ENCODE results near the gene ST3GAL5.
A peak's percentile ranks its signal among the peaks of the same experiment; 100 is the strongest.
"Not testable (repeated sequence)": the region's sequence is repeated elsewhere in the genome, so short reads cannot be mapped to it uniquely, and the experiment has no call there.

The ST3GAL5 gene

DNA sequence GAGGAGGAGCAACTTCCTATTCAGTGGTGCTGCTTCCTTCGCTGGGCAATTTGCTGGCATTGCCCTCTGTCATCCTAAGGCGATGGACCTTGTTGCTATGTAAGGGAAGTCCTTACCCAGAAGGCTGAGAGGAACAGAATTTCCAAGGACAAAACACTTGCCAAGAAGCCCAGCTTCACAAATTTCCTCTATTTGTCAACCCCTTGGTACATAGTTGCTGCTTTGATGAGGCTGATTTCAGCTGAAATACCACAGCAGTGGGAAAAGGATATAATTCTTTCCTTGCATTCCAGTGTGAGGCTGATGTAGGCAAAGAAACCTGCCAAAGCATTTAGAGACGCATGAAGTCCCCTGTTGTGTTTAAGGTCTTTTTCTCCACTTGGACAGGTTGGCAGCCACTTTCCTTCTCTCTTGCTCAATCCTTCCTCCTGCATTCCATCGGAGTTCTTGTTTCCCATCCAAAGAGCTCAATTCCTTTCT lies 16.4 kb upstream of the ST3GAL5 start:
- Histone ChIP-seq H3K4me3 (ENCODE audit: extremely low read depth, insufficient read depth, low read length, poor library complexity, severe bottlenecking) (no peak overlapping the region), H3K36me3 (ENCODE audit: control insufficient read depth, insufficient read depth, low read length) (no peaks in the 10 kb centered on the region), H3K9me3 (ENCODE audit: control insufficient read depth, low read length) (no peaks in the 10 kb centered on the region), H3K27ac (ENCODE audit: low read depth, low read length, severe bottlenecking) (no peak overlapping the region), H3K4me1 (ENCODE audit: control insufficient read depth, insufficient read depth, low read length, poor library complexity, severe bottlenecking) (peaks cover 7% of the 10 kb centered on the region)
- WGBS, 2 experiments (ENCODE audit: insufficient coverage in 2 of 2), result 94 to 96% methylated on average over 4 of the region's 4 CpGs

DNA sequence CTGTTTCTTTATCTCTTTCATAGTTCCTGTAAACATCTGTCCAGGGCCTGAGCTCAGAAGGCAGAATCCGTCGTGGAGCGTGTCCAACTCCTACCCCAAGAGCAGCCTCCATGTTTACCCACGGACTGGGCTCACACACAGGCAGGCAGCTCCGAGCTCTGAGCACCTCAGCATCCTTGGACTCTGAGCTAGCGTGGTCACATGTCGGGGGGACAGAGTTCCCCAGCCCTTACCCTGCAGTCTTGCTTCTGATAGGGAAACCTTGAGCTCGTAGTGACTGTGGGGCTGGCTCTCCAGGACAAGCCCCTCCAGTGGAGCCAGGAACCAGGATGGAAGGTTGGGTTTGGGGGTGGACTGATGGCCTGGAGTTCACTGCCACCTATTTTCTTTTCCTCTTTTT lies 15.1 kb upstream of the ST3GAL5 start:
- no peak overlapping the region for H3K27ac ChIP-seq (ENCODE audit: low read depth, low read length, severe bottlenecking)
- H3K36me3 ChIP-seq (ENCODE audit: control insufficient read depth, insufficient read depth, low read length), result no peaks in the 10 kb centered on the region
- peaks cover 7% of the 10 kb centered on the region for H3K4me1 ChIP-seq (ENCODE audit: control insufficient read depth, insufficient read depth, low read length, poor library complexity, severe bottlenecking)
- no peaks in the 10 kb centered on the region for H3K9me3 ChIP-seq (ENCODE audit: control insufficient read depth, low read length)
- WGBS, 2 experiments (ENCODE audit: insufficient coverage in 2 of 2), result 95 to 100% methylated on average over 7 to 8 of the region's 8 CpGs
- H3K4me3 ChIP-seq (ENCODE audit: extremely low read depth, insufficient read depth, low read length, poor library complexity, severe bottlenecking), result no peak overlapping the region

DNA sequence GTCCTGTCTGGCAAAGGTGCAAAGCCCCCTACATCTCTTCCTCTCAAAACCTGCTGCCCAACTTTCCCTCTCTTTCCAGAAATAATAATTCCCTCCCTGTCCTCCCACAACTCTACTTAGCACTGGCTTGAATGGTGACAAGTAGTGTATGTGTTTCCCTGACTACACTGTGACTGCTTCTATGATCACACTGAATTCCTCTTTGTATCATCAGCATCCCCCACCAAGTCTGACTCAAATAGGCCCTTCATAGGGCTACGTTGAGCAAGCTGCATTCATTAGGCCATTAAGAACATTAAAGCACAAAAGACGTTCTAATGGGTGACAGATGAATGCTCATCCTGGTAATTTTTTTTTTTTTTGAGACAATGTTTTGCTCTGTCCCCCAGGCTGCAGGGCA lies 13.7 kb upstream of the ST3GAL5 start:
- Histone ChIP-seq H3K4me3 (ENCODE audit: extremely low read depth, insufficient read depth, low read length, poor library complexity, severe bottlenecking) (no peak overlapping the region), H3K4me1 (ENCODE audit: control insufficient read depth, insufficient read depth, low read length, poor library complexity, severe bottlenecking) (peaks cover 7% of the 10 kb centered on the region), H3K27ac (ENCODE audit: low read depth, low read length, severe bottlenecking) (no peak overlapping the region), H3K9me3 (ENCODE audit: control insufficient read depth, low read length) (no peaks in the 10 kb centered on the region), H3K36me3 (ENCODE audit: control insufficient read depth, insufficient read depth, low read length) (no peaks in the 10 kb centered on the region)
- WGBS, 2 experiments (ENCODE audit: insufficient coverage in 2 of 2), result 56 to 100% methylated on average over 2 of the region's 2 CpGs

DNA sequence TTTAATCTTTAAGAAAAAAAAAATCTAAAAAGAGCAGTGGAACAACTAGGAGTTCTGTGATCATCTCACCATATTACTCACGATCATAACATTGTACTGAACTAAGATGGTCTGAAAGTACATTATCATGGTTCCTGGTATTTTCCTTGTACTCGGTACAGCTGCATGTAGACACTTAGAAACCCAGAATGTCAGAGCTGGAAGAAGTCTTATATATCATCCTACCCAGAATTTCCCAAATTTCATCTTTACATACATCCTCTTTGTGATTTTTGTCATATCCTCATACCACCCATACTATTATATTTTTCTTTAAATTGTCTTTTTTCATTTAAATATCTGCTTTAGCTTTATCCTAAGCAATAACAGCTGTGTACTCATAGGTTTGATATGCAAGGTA lies 12.4 kb upstream of the ST3GAL5 start:
- H3K27ac ChIP-seq (ENCODE audit: low read depth, low read length, severe bottlenecking), result no peak overlapping the region
- peaks cover 7% of the 10 kb centered on the region for H3K4me1 ChIP-seq (ENCODE audit: control insufficient read depth, insufficient read depth, low read length, poor library complexity, severe bottlenecking)
- 100% methylated on average over 2 of the region's 2 CpGs; no CpG with 5 or more reads in 1 of the 2 experiments for WGBS, 2 experiments (ENCODE audit: insufficient coverage in 2 of 2)
- H3K9me3 ChIP-seq (ENCODE audit: control insufficient read depth, low read length), result no peaks in the 10 kb centered on the region
- no peaks in the 10 kb centered on the region for H3K36me3 ChIP-seq (ENCODE audit: control insufficient read depth, insufficient read depth, low read length)
- H3K4me3 ChIP-seq (ENCODE audit: extremely low read depth, insufficient read depth, low read length, poor library complexity, severe bottlenecking), result no peak overlapping the region

DNA sequence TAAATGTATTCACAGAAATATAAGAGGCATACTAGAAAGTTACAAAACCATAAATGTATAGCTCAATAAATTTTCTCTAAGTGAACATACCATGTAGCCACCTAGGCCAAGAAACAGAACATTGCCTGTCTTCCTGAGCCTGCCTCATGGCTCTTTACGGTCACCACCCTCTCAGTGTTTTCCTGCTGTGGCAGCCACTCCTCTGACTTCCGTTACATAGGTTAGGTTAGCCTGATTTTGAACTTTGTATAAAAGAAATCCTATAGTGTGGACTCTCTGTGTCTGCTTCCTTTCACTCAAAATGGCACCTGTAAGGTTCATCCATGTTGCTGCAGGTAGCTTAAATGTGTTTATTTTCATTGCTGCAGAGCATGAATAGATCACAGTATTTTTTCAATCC lies 11.6 kb upstream of the ST3GAL5 start:
- no peaks in the 10 kb centered on the region for H3K36me3 ChIP-seq (ENCODE audit: control insufficient read depth, insufficient read depth, low read length)
- 100% methylated on average over 1 of the region's 2 CpGs for WGBS, 2 experiments (ENCODE audit: insufficient coverage in 2 of 2)
- peaks cover 4% of the 10 kb centered on the region for H3K9me3 ChIP-seq (ENCODE audit: control insufficient read depth, low read length)
- no peak overlapping the region for H3K27ac ChIP-seq (ENCODE audit: low read depth, low read length, severe bottlenecking)
- H3K4me1 ChIP-seq (ENCODE audit: control insufficient read depth, insufficient read depth, low read length, poor library complexity, severe bottlenecking), result peaks cover 5% of the 10 kb centered on the region
- no peak overlapping the region for H3K4me3 ChIP-seq (ENCODE audit: extremely low read depth, insufficient read depth, low read length, poor library complexity, severe bottlenecking)

DNA sequence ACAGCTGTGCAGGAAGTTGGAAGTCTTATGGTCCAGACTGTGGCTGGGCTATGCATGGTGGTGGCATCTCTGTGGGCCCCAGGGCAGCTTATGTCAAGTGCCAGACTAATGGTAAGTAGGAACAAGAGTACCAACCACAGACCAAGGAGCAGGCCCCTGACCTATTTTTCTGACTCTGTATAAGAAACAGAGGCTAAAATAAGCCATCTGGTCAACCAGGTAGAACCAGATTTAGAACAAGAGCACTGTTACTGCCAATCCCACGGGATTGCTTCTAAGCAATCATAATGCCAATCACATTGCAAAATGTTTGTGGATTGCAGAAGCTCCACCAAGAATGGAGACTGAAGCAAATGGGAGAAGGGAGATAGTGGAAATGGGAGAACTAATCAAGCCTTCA lies 11.1 kb upstream of the ST3GAL5 start:
- Histone ChIP-seq H3K4me3 (ENCODE audit: extremely low read depth, insufficient read depth, low read length, poor library complexity, severe bottlenecking) (no peak overlapping the region), H3K4me1 (ENCODE audit: control insufficient read depth, insufficient read depth, low read length, poor library complexity, severe bottlenecking) (no peaks in the 10 kb centered on the region), H3K9me3 (ENCODE audit: control insufficient read depth, low read length) (peaks cover 9% of the 10 kb centered on the region), H3K36me3 (ENCODE audit: control insufficient read depth, insufficient read depth, low read length) (no peaks in the 10 kb centered on the region), H3K27ac (ENCODE audit: low read depth, low read length, severe bottlenecking) (no peak overlapping the region)
- WGBS, 2 experiments (ENCODE audit: insufficient coverage in 2 of 2), result no CpG with 5 or more reads among the region's 1 CpG

DNA sequence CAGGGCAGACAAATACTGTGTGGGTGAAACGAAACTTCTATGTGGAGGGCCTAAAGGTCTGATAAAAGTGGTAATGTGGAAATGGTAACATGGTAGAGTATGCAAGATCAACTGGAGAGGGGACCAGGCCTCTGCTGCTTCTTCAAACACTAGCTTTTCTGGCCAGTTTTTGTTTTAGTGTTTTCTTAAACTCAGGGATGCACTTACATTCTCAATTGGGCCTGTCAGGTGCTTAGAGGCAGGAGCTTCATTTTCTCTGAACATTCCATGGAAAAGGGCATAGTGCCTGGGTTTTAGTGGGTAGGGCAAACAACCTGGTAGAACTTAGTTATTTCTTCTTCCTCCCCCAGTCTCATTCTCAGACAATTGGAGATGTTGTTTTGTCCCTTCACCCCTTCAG lies 10.5 kb upstream of the ST3GAL5 start:
- peaks cover 3% of the 10 kb centered on the region for H3K4me1 ChIP-seq (ENCODE audit: control insufficient read depth, insufficient read depth, low read length, poor library complexity, severe bottlenecking)
- 83% methylated on average over 1 of the region's 1 CpG; no CpG with 5 or more reads in 1 of the 2 experiments for WGBS, 2 experiments (ENCODE audit: insufficient coverage in 2 of 2)
- no peaks in the 10 kb centered on the region for H3K36me3 ChIP-seq (ENCODE audit: control insufficient read depth, insufficient read depth, low read length)
- H3K27ac ChIP-seq (ENCODE audit: low read depth, low read length, severe bottlenecking), result no peak overlapping the region
- H3K4me3 ChIP-seq (ENCODE audit: extremely low read depth, insufficient read depth, low read length, poor library complexity, severe bottlenecking), result no peak overlapping the region
- peaks cover 12% of the 10 kb centered on the region for H3K9me3 ChIP-seq (ENCODE audit: control insufficient read depth, low read length)

DNA sequence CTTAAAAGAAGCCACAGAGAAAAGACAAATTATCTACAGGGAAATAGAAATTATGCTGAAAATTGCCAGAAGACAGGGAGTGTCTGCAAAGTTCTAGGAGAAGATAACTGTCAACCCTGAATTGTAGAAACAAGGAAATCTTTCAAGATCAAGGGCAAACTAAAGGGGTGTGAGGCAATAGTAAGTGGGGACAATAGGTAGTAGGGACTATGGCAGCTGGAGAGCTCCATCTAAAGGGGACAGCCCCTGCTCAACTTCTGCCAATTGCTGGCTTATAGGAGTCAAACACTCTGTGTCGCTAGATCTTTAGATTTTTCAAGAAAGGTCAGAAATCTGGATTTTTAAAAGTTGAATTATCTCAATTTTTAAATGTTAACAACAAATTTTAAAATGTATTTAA lies 10.1 kb upstream of the ST3GAL5 start:
- no CpG with 5 or more reads among the region's 1 CpG for WGBS, 2 experiments (ENCODE audit: insufficient coverage in 2 of 2)
- Histone ChIP-seq H3K27ac (ENCODE audit: low read depth, low read length, severe bottlenecking) (no peak overlapping the region), H3K4me3 (ENCODE audit: extremely low read depth, insufficient read depth, low read length, poor library complexity, severe bottlenecking) (no peak overlapping the region), H3K4me1 (ENCODE audit: control insufficient read depth, insufficient read depth, low read length, poor library complexity, severe bottlenecking) (peaks cover 7% of the 10 kb centered on the region), H3K36me3 (ENCODE audit: control insufficient read depth, insufficient read depth, low read length) (no peaks in the 10 kb centered on the region), H3K9me3 (ENCODE audit: control insufficient read depth, low read length) (peaks cover 12% of the 10 kb centered on the region)

DNA sequence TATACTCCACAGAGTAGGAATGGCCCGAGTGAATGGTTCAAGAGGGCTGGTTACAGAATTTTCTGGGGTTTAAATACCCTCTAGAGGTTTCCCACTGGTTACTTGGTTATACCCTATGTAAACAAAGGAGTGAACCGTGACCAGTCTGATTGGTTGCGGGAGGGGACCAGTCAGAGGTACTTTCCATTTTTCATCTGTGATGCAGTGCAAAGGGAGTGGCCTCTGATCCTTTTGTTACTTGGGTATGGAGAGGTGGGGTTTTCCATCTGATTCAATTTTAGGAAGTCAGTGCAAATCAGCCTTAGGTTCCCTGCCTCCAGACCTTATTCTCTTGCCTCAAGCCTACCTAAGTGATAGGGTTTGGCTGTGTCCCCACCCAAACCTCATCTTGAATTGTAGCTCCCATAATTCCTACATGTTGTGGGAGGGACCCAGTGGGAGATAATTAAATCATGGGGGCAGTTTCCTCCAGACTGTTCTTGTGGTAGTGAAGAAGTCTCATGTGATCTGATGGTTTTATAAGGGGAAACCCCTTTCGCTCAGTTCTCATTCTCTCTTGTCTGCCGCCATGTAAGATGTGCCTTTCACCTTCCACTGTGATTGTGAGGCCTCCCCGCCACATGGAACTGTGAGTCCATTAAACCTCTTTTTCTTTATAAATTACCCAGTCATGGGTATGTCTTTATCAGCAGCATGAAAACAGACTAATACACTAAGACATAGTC lies 5.9 kb upstream of the ST3GAL5 start:
- Histone ChIP-seq H3K9me3 (ENCODE audit: control insufficient read depth, low read length) (peaks cover 12% of the 10 kb centered on the region), H3K27ac (ENCODE audit: low read depth, low read length, severe bottlenecking) (peak overlapping the region; percentile 85), H3K4me1 (ENCODE audit: control insufficient read depth, insufficient read depth, low read length, poor library complexity, severe bottlenecking) (peaks cover 30% of the 10 kb centered on the region)
- not testable (repeated sequence) for H3K4me3 ChIP-seq (ENCODE audit: extremely low read depth, insufficient read depth, low read length, poor library complexity, severe bottlenecking); H3K36me3 ChIP-seq (ENCODE audit: control insufficient read depth, insufficient read depth, low read length)
- 89 to 96% methylated on average over 4 of the region's 6 CpGs for WGBS, 2 experiments (ENCODE audit: insufficient coverage in 2 of 2)

DNA sequence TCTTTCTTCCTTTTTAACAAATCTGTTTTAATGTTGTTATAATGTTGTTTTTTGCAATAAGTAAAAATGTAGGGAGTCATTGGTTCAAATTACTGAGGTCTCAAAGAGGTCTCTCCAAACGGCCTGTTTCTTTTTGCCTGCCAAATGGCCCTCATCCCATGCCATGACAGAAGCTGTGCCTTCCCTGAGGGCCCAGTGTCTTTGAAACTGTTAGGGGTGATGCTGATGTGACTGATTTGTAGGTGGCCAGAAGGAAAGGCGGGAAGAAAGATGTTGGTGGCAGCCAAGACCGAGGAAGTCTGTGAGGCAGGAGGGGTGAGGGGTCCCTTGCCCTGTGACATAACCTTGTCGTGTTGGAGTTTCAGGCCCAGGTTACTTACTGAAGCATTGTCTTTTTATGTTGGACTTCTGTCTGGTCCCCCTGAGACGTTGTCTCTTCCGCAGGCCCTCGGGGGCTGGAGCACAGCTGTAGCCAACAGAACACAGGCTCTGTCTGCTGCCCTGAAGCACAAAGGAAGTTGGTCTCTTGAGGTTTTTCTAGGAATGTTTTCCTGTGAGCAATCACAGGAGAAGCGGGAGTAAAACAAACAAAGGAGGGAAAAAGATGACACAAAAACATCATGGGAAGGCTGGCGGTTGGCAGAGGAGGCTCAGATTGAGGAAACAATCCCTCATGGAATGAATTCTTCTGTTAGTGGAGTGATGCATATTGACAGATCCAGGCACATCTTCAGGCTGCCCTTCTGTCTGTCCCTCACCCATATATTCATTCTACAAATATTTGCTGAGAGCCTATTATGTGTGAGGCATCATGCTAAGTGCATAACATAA lies 4.9 kb upstream of the ST3GAL5 start:
- H3K9me3 ChIP-seq (ENCODE audit: control insufficient read depth, low read length), result peaks cover 12% of the 10 kb centered on the region
- peaks cover 34% of the 10 kb centered on the region for H3K4me1 ChIP-seq (ENCODE audit: control insufficient read depth, insufficient read depth, low read length, poor library complexity, severe bottlenecking)
- 66 to 72% methylated on average over 8 to 9 of the region's 9 CpGs for WGBS, 2 experiments (ENCODE audit: insufficient coverage in 2 of 2)
- H3K4me3 ChIP-seq (ENCODE audit: extremely low read depth, insufficient read depth, low read length, poor library complexity, severe bottlenecking), result no peak overlapping the region
- H3K36me3 ChIP-seq (ENCODE audit: control insufficient read depth, insufficient read depth, low read length), result no peaks in the 10 kb centered on the region
- peak overlapping the region; percentile 85 for H3K27ac ChIP-seq (ENCODE audit: low read depth, low read length, severe bottlenecking)
